A549 (cell line): ENCODE data around the gene IGF1R.

Experiments
- CTCF ChIP-seq: fragments of >200 bp; sonication (Bioruptor Twin); formaldehyde crosslinking; IDR thresholded peaks from 3 replicates; pipeline ENCODE4 v1.5.1; 2016
- JUN ChIP-seq, 2 experiments: fragments of >200 bp; sonication (Bioruptor Twin); formaldehyde crosslinking; IDR thresholded peaks; 2 replicates in 1 of 2; 3 replicates in 1 of 2; pipeline ENCODE4 v1.6.1; 2016 to 2017
- POLR2A ChIP-seq: IDR thresholded peaks from 2 replicates; pipeline ENCODE4 v1.6.1; 2012; ENCODE audit warnings: mild to moderate bottlenecking, low read length
- ZFP36 ChIP-seq: fragments of 450-650 bp; IDR thresholded peaks from 2 replicates; pipeline ENCODE4 v1.6.1; 2014; ENCODE audit warnings: borderline replicate concordance; ENCODE audit not compliant: partially characterized antibody

- TF ChIP-seq ZFP36 (no peak), JUN (IDR thresholded peaks at IDR 0.05) (no peak), CTCF (no peak), POLR2A (no peak)
These were observed 54.9 kb downstream of the IGF1R start for GRCh38 chr15:98703126-98703685.
